NAMALWA (cell line): ENCODE measurements around the gene CPN1.
"Not testable (repeated sequence)": the region's sequence is repeated elsewhere in the genome, so short reads cannot be mapped to it uniquely, and the experiment has no call there.

Experiments used
- DNase-seq: peaks from one replicate; pipeline ENCODE4 v3.0.0-alpha.2; 2015; ENCODE audit warnings: low spot score

The CPN1 gene

GRCh38 chr10:100021322-100021721, 60.3 kb downstream of the CPN1 start:
- DNase-seq = peak; percentile 93

DNA sequence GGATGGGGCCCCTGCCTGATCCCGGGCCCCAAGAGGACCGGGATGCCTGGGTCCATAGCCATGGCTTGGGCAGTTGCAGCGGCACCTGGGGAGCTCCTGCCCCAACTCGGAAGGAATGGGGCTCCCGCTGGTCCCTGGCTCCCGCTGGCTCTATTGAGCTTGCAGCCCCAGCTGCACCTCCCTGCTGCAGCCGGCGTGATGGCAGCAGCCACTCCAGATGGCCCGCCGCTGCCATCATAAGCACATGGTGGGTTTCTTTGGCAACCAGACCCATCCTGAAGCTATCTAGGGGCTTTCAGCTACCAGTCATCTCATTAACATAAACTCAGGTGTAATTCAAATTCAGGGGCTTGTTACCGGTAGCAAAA, 60.8 kb downstream of the CPN1 start:
- DNase-seq = peak; percentile 92

DNA sequence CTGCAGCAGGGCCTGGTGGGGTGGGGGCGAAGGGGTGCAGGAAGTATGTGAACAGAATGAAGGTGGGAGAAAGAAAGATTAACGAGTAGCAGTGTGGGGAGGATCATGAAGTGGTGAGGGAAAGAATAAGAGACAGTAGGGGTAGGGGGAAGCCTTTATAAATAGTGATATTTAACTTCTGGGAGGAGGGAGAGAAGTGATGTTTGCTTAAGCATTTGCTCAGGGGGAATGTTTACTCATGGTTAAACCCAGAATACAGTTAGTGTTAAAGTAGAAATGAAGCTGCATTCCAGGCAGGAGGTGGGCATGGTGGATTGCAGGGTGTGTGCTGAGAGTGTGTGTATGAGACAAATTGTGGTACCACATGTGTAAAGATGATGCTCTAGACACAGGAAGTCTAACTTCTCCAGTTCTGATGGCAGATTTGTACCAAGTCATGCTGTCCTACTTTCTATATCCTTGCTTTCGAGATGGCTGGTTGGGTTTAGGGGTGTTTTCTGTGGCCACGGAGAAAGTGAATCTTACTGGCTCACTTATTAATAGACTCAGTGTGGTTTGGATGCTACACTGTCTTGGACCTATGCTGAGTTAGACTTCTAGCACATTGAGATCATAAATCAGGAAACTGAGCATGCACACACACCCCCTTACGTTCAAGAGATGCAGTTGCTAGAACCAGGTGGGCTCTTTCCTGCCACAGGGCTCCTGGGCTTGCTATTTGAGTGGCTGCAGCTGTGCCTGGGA, 61.4 kb downstream of the CPN1 start:
- peak; percentile 95 for DNase-seq

GRCh38 chr10:100019787-100020141, 61.9 kb downstream of the CPN1 start:
- DNase-seq = peak; percentile 58

DNA sequence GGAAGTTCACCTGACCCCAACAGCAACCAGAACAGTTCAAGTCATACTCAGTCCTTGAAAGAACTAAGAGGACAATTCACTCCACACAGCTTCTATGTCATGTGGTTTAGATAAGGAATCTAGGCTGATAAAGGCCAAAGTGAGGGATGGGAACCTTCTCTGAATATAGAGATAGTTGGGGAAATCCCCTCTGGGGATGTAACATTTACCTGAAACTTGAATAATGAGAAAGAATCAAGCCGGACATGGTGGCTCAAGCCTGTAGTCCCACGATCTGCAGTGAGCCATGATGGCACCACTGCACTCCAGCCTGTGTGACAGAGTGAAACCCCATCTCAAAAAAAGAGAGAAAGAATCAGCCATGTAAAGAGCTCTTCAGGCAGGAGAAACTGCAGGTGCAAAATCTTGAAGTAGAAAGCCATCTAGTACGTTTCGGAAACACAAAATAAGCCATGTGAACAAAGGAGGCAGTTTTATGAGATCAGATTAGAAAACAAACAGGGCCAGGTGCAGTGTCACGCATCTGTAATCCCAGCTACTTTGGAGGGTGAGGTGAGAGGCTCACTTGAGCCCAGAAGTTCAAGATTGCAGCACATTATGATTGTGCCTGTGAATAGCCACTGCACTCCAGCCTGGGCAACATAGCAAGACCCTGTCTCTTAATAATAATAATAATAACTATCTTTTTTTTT, 67.5 kb downstream of the CPN1 start:
- DNase-seq = peak; percentile 98

DNA sequence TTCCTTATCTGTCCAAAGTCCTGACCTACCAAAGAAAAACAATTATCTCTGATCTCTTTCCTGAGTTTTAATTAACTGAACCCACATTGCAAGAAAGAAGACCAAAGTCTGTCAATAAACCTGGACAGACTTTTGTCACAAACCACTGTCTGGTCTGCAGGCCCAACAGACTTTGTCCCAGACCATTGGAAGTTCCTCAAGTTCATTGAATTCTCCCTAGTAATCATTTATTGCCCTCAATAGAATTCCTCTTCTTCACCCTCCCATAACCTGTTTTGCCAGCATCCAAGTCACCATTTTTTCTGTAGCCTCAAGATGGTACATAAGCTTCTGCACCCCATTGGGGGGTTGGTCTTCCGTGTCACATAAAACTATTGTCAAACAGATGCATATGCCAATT, 68.0 kb downstream of the CPN1 start:
- DNase-seq = no peak

DNA sequence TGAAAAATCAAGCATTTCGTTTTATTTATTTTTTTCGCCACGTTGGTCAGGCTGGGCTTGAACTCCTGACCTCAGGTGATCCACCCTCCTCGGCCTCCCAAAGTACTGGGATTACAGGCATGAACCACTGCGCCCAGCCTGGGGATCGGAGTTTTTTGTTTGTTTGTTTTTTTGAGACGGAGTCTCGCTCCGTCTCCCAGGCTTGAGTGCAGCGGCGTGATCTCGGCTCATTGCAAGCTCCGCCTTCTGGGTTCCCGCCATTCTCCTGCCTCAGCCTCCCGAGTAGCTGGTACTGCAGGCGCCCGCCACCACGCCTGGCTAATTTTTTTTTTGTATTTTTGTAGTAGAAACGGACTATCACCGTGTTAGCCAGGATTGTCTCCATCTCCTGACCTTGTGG, 69.8 kb downstream of the CPN1 start:
- DNase-seq = not testable (repeated sequence)

GRCh38 chr10:100009793-100010676, 71.6 kb downstream of the CPN1 start, which contains the start of gene DNMBP:
TSS of gene DNMBP (minus strand) at chr10:100009947. CDS start at chr10:99972124, 37,823 bp downstream.
- peak; percentile 88 for DNase-seq

GRCh38 chr10:100009283-100009792, 72.3 kb downstream of the CPN1 start:
- DNase-seq = peak; percentile 71

DNA sequence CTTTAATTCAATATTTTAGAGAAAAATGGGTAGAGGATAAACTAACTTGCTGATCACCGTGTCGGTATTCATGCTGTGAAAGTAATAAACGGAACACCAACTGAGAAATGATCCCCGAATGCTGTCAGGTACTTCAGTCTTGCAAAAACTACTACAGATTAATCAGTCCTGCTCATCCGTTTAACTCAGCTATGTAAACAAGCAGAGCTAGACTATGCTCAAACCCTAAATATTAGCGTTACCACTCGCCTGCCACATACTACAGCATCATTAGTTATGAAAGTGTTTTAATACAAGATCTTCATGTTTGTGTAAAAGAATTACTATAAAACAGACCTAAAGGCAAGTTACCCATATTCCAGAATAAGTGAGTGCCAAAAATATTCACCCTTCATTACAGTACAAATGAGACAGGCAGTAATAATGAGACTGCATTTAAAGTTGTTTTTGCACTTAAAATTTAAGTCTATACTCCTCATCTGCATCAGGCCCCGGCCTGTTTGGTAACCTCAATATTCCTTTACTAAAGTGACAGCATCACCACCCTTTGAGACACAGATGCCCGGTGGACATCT, 72.9 kb downstream of the CPN1 start:
- peak; percentile 58 for DNase-seq

DNA sequence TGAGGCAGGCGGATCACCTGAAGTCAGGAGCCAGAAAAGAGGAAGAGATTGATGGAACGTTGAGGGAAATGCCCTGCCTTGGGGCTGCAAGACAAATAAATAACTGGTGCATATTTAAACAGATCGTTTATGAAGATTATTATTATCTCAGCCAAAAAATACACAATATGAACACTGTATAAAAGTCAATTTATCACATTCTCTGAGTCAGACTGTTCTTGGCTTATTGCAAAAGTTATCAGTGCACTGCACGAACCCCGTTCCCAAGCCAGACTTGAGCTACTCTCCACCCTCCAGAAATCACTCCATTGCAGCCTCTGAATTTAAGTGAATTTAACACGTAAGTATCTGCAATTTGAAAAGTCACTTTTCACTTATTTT, 73.5 kb downstream of the CPN1 start:
- peak; percentile 42 for DNase-seq

- peak; percentile 65 for DNase-seq
Measured at GRCh38 chr10:100007231-100008141, 74.2 kb downstream of the CPN1 start.

- DNase-seq = peak; percentile 49
Measured at GRCh38 chr10:100006243-100006886, 75.3 kb downstream of the CPN1 start.

DNA sequence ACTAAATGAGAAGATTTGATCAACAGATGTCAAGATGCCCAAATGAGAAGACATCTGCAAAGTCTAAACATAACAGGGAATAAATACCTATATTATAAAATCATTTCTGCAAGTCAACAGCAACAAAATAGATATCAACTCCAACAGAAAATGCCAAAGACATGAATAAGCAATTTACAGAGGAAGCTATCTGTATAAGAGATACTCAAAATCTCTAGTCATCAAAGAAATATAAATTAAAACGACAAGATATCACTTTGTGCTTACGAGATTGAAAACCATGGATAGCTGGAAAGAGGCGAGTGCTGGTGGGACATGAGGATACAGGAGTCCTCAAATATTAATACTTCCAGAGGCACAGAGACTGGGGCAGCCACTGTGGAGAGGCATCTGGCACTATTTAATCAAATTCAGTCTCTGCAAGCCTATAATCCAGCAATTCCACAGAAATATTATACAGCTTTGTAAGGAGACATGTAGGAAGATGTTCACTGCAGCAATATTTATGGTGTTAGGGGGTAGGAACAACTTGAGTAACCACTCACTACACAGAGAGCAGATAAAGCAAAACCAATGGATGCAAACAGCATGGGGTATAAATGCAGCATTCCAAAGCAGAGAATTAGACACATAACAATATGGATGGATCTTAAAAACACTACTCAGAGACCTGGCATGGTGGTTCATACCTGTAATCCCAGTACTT, 76.7 kb downstream of the CPN1 start:
- no peak for DNase-seq

GRCh38 chr10:100000109-100000644, 81.5 kb downstream of the CPN1 start:
- no peak for DNase-seq

- DNase-seq = no peak
Measured at GRCh38 chr10:99999319-100000108, 82.2 kb downstream of the CPN1 start.

- no peak for DNase-seq
Measured at GRCh38 chr10:99998889-99999288, 82.8 kb downstream of the CPN1 start.
